HEK293 (cell line): Measurements from ENCODE around the gene MTARC2.

Experiments used
- CTCF ChIA-PET: fragments of 350-600 bp; formaldehyde crosslinking; extraction: SDS; loops from one replicate; lab custom pipeline; 2021; ENCODE audit warnings: antibody characterized with exemption; lab: Yijun Ruan, JAX
- POLR2A ChIA-PET: fragments of 300-600 bp; formaldehyde crosslinking; extraction: SDS; loops from one replicate; lab custom pipeline; 2020; ENCODE audit warnings: antibody characterized with exemption, inconsistent platforms; lab: Yijun Ruan, JAX
- H3K27ac ChIP-seq: fragments of 200-500 bp; sonication (Bioruptor generic); 2 replicates; pipeline ENCODE4 v1.5.1; 2014; ENCODE audit warnings: low read depth, low read length, control low read depth, inconsistent platforms; ENCODE audit errors: extremely low read depth
- H3K36me3 ChIP-seq, 2 experiments: fragments of 200-500 bp in 1 of 2; sonication (Bioruptor generic) in 1 of 2; 1 replicate in 1 of 2; 2 replicates in 1 of 2; pipeline ENCODE4 v1.5.1; 2014 to 2017; ENCODE audit warnings: inconsistent platforms in 2 of 2, low read length in 2 of 2; ENCODE audit not compliant: control insufficient read depth in 2 of 2, insufficient read depth in 1 of 2
- H3K4me1 ChIP-seq: fragments of 200-500 bp; sonication (Bioruptor generic); 2 replicates; pipeline ENCODE4 v1.5.1; 2014; ENCODE audit warnings: mild to moderate bottlenecking, low read length, inconsistent platforms; ENCODE audit not compliant: control insufficient read depth, insufficient read depth
- H3K4me3 ChIP-seq: 2 replicates; pipeline ENCODE4 v1.5.1; 2011; ENCODE audit warnings: low read depth, mild to moderate bottlenecking, control low read depth, low read length, moderate library complexity
- H3K9me3 ChIP-seq: fragments of 200-500 bp; sonication (Bioruptor generic); 2 replicates; pipeline ENCODE4 v1.5.1; 2014; ENCODE audit warnings: low read depth, low read length, inconsistent platforms; ENCODE audit not compliant: control insufficient read depth, insufficient read depth
- ATF2 ChIP-seq: fragments of 450-650 bp; formaldehyde crosslinking; IDR thresholded peaks from 2 replicates; pipeline ENCODE4 v1.5.1; 2016; ENCODE audit warnings: missing biosample characterization, missing genetic modification characterization, low read depth
- CTCF ChIP-seq: fragments of 450-650 bp; formaldehyde crosslinking; IDR thresholded peaks from 2 replicates; pipeline ENCODE4 v1.5.1; 2016; ENCODE audit warnings: missing biosample characterization, missing genetic modification characterization
- HIC1 ChIP-seq: fragments of 450-650 bp; formaldehyde crosslinking; IDR thresholded peaks from 2 replicates; pipeline ENCODE4 v1.5.1; 2016; ENCODE audit warnings: missing biosample characterization, missing genetic modification characterization
- KLF10 ChIP-seq: fragments of 450-650 bp; IDR thresholded peaks from 2 replicates; pipeline ENCODE4 v1.5.1; 2018; ENCODE audit warnings: missing biosample characterization, mild to moderate bottlenecking, missing genetic modification characterization
- KLF7 ChIP-seq: fragments of 450-650 bp; formaldehyde crosslinking; IDR thresholded peaks from 2 replicates; pipeline ENCODE4 v1.5.1; 2016; ENCODE audit warnings: missing biosample characterization, missing genetic modification characterization, borderline replicate concordance
- PBX3 ChIP-seq: sonication (generic); formaldehyde crosslinking; IDR thresholded peaks from 2 replicates; pipeline ENCODE4 v1.8.1; 2022; ENCODE audit warnings: mild to moderate bottlenecking, moderate library complexity, missing genetic modification reagents
- SP2 ChIP-seq: fragments of 450-650 bp; formaldehyde crosslinking; IDR thresholded peaks from 2 replicates; pipeline ENCODE4 v1.5.1; 2016; ENCODE audit warnings: missing biosample characterization, missing genetic modification characterization
- ZFP37 ChIP-seq: fragments of 450-650 bp; formaldehyde crosslinking; IDR thresholded peaks from 2 replicates; pipeline ENCODE4 v1.5.1; 2016; ENCODE audit warnings: missing biosample characterization, missing genetic modification characterization
- ZNF114 ChIP-seq: fragments of 450-650 bp; formaldehyde crosslinking; IDR thresholded peaks from 2 replicates; pipeline ENCODE4 v1.5.0; 2017; ENCODE audit warnings: missing biosample characterization, missing genetic modification characterization
- ZNF146 ChIP-seq: fragments of 450-650 bp; formaldehyde crosslinking; IDR thresholded peaks from 2 replicates; pipeline ENCODE4 v1.5.1; 2016; ENCODE audit warnings: missing biosample characterization, missing genetic modification characterization
- ZNF202 ChIP-seq: fragments of 450-650 bp; formaldehyde crosslinking; IDR thresholded peaks from 2 replicates; pipeline ENCODE4 v1.5.1; 2016; ENCODE audit warnings: missing biosample characterization, missing genetic modification characterization, borderline replicate concordance
- ZNF214 ChIP-seq: fragments of 450-650 bp; formaldehyde crosslinking; IDR thresholded peaks from 2 replicates; pipeline ENCODE4 v1.5.1; 2017; ENCODE audit warnings: missing biosample characterization, mild to moderate bottlenecking, missing genetic modification characterization, borderline replicate concordance
- ZNF274 ChIP-seq, 2 experiments: fragments of 200-500 bp in 1 of 2; fragments of 450-650 bp in 1 of 2; sonication (Bioruptor generic) in 1 of 2; formaldehyde crosslinking in 1 of 2; IDR thresholded peaks; 2 replicates each; pipeline versions ENCODE4 v1.5.1 to v1.6.1; 2014 to 2016; ENCODE audit warnings: borderline replicate concordance in 1 of 2, inconsistent platforms in 1 of 2, low read length in 1 of 2, missing biosample characterization in 1 of 2, missing genetic modification characterization in 1 of 2
- ZNF280C ChIP-seq: fragments of 450-650 bp; formaldehyde crosslinking; IDR thresholded peaks from 2 replicates; pipeline ENCODE4 v1.5.1; 2016; ENCODE audit warnings: missing biosample characterization, missing genetic modification characterization
- ZNF391 ChIP-seq: fragments of 450-650 bp; formaldehyde crosslinking; IDR thresholded peaks from 2 replicates; pipeline ENCODE4 v1.5.1; 2016; ENCODE audit warnings: low read depth, missing biosample characterization, missing genetic modification characterization, borderline replicate concordance
- ZNF394 ChIP-seq: fragments of 450-650 bp; formaldehyde crosslinking; IDR thresholded peaks from 2 replicates; pipeline ENCODE4 v1.5.1; 2016; ENCODE audit warnings: missing biosample characterization, missing genetic modification characterization, mild to moderate bottlenecking, moderate library complexity, borderline replicate concordance
- ZNF530 ChIP-seq: fragments of 450-650 bp; formaldehyde crosslinking; IDR thresholded peaks from 2 replicates; pipeline ENCODE4 v1.5.1; 2016; ENCODE audit warnings: low read depth, missing biosample characterization, missing genetic modification characterization
- ZNF623 ChIP-seq: fragments of 450-650 bp; formaldehyde crosslinking; IDR thresholded peaks from 2 replicates; pipeline ENCODE4 v1.5.1; 2016; ENCODE audit warnings: missing biosample characterization, missing genetic modification characterization
- ZNF777 ChIP-seq: fragments of 450-650 bp; formaldehyde crosslinking; IDR thresholded peaks from 2 replicates; pipeline ENCODE4 v1.5.1; 2017; ENCODE audit warnings: missing biosample characterization, missing genetic modification characterization, borderline replicate concordance
- ZSCAN5A ChIP-seq: fragments of 450-650 bp; formaldehyde crosslinking; IDR thresholded peaks from 2 replicates; pipeline ENCODE4 v1.5.1; 2016; ENCODE audit warnings: missing biosample characterization, missing genetic modification characterization

MTARC2 gene

GRCh38 chr1:220751111-220751510 is 3.0 kb downstream of the MTARC2 start:
- ChIA-PET CTCF (interaction anchor here (0.5 to 5.1 kb wide), 5 partner anchors 17 to 1013 kb away, joined by 3 to 32 read pairs (median 3); no protein-coding TSS in a partner anchor), POLR2A (no interaction called here)

More at GRCh38 chr1:220751111-220751510, 3.0 kb downstream of the MTARC2 start:
- H3K9me3 ChIP-seq, result no peaks in the 10 kb centered on the region
- TF ChIP-seq HIC1 (no peak), SP2 (no peak), KLF10 (tag by site-specific recombination) (no peak), CTCF (tag by site-specific recombination) (no peak), ZNF214 (tag by site-specific recombination) (no peak), ZNF623 (tag by site-specific recombination) (no peak), ZFP37 (no peak), ZNF530 (tag by site-specific recombination) (no peak), ZNF274 (IDR thresholded peaks at IDR 0.05; ENCODE audit: low read length) (no peak), ZNF274 (tag by site-specific recombination; IDR thresholded peaks at IDR 0.05; ENCODE audit: borderline replicate concordance) (no peak), KLF7 (tag by site-specific recombination) (no peak), ZNF280C (tag by site-specific recombination) (no peak), ATF2 (tag by site-specific recombination) (no peak), ZSCAN5A (tag by site-specific recombination) (no peak), ZNF146 (tag by site-specific recombination) (no peak), PBX3 (CRISPR knock-in tag) (no peak), ZNF391 (tag by site-specific recombination) (no peak), ZNF202 (tag by site-specific recombination) (no peak), ZNF394 (no peak), ZNF777 (tag by site-specific recombination) (no peak), ZNF114 (no peak)
- 0 out of 2 replicates have a peak, but pooled peaks cover 10% of the 10 kb centered on the region for H3K4me1 ChIP-seq
- peaks cover 10 to 23% of the 10 kb centered on the region in 2 experiments; a peak in 2 of 3 replicates for H3K36me3 ChIP-seq
- H3K4me3 ChIP-seq, result no peak overlapping the region
- H3K27ac ChIP-seq, result no peak overlapping the region
